ENCODE results near the gene MYRFL.

DNA sequence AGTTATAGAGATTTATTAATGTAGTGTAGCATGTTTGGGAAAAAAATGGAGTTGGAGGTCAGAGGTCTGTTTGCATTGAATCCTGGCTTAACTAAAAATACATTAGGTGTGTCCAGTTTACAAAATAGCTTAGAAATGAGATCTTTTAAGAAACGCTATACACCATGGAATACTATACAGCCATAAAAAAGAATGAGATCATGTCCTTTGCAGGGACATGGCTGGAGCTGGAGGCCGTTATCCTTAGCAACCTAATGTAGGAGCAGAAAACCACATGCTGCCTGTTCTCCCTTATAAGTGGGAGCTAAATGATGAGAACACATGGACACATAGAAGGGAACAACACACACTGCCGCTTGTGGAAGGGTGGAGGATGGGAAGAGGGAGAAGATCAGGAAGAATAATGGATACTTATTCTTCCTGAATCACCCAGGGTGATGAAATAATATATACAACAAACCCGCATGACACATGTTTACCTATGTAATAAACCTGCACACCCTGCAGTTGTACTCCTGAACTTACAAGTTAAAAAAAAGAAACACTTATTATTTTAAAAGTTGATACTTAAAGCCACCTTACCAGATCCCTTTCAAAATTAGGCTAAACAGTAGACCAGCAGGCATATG, 14.0 kb upstream of the MYRFL start:
- TF ChIP-seq POLR2A (IDR thresholded peaks at IDR 0.05) (no peak), POLR2AphosphoS5 (IDR thresholded peaks at IDR 0.05; ENCODE audit: insufficient read depth in 1 of 2, low read depth in 1 of 2) (no peak)
- TF ChIP-seq, protein P1, sequence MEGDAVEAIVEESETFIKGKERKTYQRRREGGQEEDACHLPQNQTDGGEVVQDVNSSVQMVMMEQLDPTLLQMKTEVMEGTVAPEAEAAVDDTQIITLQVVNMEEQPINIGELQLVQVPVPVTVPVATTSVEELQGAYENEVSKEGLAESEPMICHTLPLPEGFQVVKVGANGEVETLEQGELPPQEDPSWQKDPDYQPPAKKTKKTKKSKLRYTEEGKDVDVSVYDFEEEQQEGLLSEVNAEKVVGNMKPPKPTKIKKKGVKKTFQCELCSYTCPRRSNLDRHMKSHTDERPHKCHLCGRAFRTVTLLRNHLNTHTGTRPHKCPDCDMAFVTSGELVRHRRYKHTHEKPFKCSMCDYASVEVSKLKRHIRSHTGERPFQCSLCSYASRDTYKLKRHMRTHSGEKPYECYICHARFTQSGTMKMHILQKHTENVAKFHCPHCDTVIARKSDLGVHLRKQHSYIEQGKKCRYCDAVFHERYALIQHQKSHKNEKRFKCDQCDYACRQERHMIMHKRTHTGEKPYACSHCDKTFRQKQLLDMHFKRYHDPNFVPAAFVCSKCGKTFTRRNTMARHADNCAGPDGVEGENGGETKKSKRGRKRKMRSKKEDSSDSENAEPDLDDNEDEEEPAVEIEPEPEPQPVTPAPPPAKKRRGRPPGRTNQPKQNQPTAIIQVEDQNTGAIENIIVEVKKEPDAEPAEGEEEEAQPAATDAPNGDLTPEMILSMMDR (IDR thresholded peaks at IDR 0.05) = no peak

Data from vagina (tissue), 2 donors.